H1 (cell line): ENCODE data around the gene AUH. TPM values are rescaled to one million over a fixed set of nuclear protein-coding genes. Genes with fewer than 3 reads are reported as not detected.

ENCODE experiments used
- ASH2L ChIP-seq: fragments of 200-600, 300-600 bp; sonication (generic); IDR thresholded peaks from one replicate; pipeline ENCODE4 v1.7.1; 2017; ENCODE audit warnings: low read length
- ATF3 ChIP-seq: IDR thresholded peaks from 2 replicates; pipeline ENCODE4 v1.6.1; 2011; ENCODE audit warnings: low read depth, mild to moderate bottlenecking, low read length; ENCODE audit not compliant: insufficient read depth
- BRCA1 ChIP-seq: IDR thresholded peaks from 2 replicates; pipeline ENCODE4 v1.6.1; 2012; ENCODE audit warnings: low read depth, low read length, improper control_type of control experiment
- SP2 ChIP-seq: IDR thresholded peaks from 2 replicates; pipeline ENCODE4 v1.6.1; 2012; ENCODE audit warnings: mild to moderate bottlenecking, low read length, inconsistent platforms
- polyA plus RNA-seq, 7 experiments: library from polyadenylated mRNA; depleted of rRNA in 3 of 7; stranded (reverse) in 5 of 7; unstranded in 2 of 7; fragments of >200 nt in 5 of 7; fragments of 200-250 nt in 2 of 7; gene quantifications; 1 replicate in 5 of 7; 2 replicates in 1 of 7; 4 replicates in 1 of 7; pipeline versions ENCODE4 v1.2.1 to v1.2.3, GENCODE V29; 2011 to 2013; ENCODE audit warnings: missing spikeins in 2 of 7, mixed read lengths in 2 of 7
- total RNA-seq: library from RNA; stranded (reverse); fragmentation: NEBNext Ultra II Directional; extraction: Animal tissue kit (Norgen Biotek cat#: 25700); gene quantifications from 2 replicates; pipeline ENCODE4 v1.2.1, GENCODE V29; 2021
- TF ChIP-seq, protein P1 (sequence below): IDR thresholded peaks from 2 replicates; pipeline ENCODE4 v1.6.1; 2012; ENCODE audit warnings: inconsistent platforms

Gene AUH
- total and polyA plus RNA-seq, 2 of the 8 experiments (the other 6 are each of a cell fraction or from before 2014, with no cell fraction given), result 5.8 to 21.9 TPM

DNA sequence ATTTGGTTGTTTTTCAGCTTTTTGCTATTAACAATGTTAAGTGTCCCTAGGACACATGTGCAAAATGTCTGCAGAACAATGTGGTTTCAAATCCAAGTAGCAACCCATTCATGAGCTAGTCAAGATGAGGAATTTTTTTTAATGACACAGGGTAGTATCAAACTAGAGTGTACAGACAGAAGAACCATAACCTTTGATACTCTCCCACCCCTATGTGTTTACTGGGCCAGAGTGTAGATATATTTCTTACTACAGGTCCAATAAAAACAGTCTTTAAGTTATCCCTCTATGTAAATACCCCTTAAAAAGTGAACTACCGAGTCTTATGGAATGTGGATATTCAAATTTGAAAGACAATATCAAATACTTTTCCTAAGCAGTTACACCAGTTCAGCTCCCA is 45.6 kb downstream of the AUH start (continued):
- TF ChIP-seq, protein P1, sequence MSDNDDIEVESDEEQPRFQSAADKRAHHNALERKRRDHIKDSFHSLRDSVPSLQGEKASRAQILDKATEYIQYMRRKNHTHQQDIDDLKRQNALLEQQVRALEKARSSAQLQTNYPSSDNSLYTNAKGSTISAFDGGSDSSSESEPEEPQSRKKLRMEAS, result no peak
- TF ChIP-seq BRCA1, result no peak
- no peak for TF ChIP-seq ATF3
- no peak for TF ChIP-seq ASH2L
- TF ChIP-seq SP2, result no peak
